HEK293 (cell line): ENCODE measurements around the gene ITPA.

ENCODE experiments used
- MZF1 ChIP-seq: fragments of 450-650 bp; formaldehyde crosslinking; IDR thresholded peaks from 2 replicates; pipeline ENCODE4 v1.5.1; 2017; ENCODE audit warnings: missing biosample characterization, missing genetic modification characterization, borderline replicate concordance
- ZNF184 ChIP-seq: fragments of 450-650 bp; IDR thresholded peaks from 2 replicates; pipeline ENCODE4 v1.5.1; 2018; ENCODE audit warnings: missing biosample characterization, mild to moderate bottlenecking, missing genetic modification characterization
- ZNF311 ChIP-seq: fragments of 450-650 bp; formaldehyde crosslinking; IDR thresholded peaks from 2 replicates; pipeline ENCODE4 v1.5.1; 2017; ENCODE audit warnings: missing biosample characterization, missing genetic modification characterization, borderline replicate concordance
- ZNF423 ChIP-seq: fragments of 450-650 bp; formaldehyde crosslinking; IDR thresholded peaks from 2 replicates; pipeline ENCODE4 v1.5.1; 2016; ENCODE audit warnings: missing biosample characterization, missing genetic modification characterization
- ZNF792 ChIP-seq: fragments of 450-650 bp; formaldehyde crosslinking; IDR thresholded peaks from 2 replicates; pipeline ENCODE4 v1.5.1; 2016; ENCODE audit warnings: missing biosample characterization, missing genetic modification characterization
- ZNF837 ChIP-seq: fragments of 450-650 bp; formaldehyde crosslinking; IDR thresholded peaks from 2 replicates; pipeline ENCODE4 v1.5.1; 2016; ENCODE audit warnings: missing biosample characterization, missing genetic modification characterization
- TF ChIP-seq, protein P1 (sequence below): fragments of 450-650 bp; formaldehyde crosslinking; IDR thresholded peaks from 2 replicates; pipeline ENCODE4 v1.5.1; 2016; ENCODE audit warnings: missing biosample characterization, missing genetic modification characterization
- TF ChIP-seq, protein P2 (sequence below): fragments of 450-650 bp; formaldehyde crosslinking; IDR thresholded peaks from 2 replicates; pipeline ENCODE4 v1.5.1; 2016; ENCODE audit warnings: missing biosample characterization, missing genetic modification characterization
- TF ChIP-seq, protein P3 (sequence below): fragments of 450-650 bp; formaldehyde crosslinking; IDR thresholded peaks from 2 replicates; pipeline ENCODE4 v1.5.1; 2016; ENCODE audit warnings: missing biosample characterization, missing genetic modification characterization, low read depth
- TF ChIP-seq, protein P4 (sequence below): fragments of 450-650 bp; IDR thresholded peaks from 2 replicates; pipeline ENCODE4 v1.5.1; 2018; ENCODE audit warnings: missing biosample characterization, missing genetic modification characterization
- TF ChIP-seq, protein P5 (sequence below): fragments of 450-650 bp; formaldehyde crosslinking; IDR thresholded peaks from 2 replicates; pipeline ENCODE4 v1.5.1; 2016; ENCODE audit warnings: missing biosample characterization, missing genetic modification characterization

DNA sequence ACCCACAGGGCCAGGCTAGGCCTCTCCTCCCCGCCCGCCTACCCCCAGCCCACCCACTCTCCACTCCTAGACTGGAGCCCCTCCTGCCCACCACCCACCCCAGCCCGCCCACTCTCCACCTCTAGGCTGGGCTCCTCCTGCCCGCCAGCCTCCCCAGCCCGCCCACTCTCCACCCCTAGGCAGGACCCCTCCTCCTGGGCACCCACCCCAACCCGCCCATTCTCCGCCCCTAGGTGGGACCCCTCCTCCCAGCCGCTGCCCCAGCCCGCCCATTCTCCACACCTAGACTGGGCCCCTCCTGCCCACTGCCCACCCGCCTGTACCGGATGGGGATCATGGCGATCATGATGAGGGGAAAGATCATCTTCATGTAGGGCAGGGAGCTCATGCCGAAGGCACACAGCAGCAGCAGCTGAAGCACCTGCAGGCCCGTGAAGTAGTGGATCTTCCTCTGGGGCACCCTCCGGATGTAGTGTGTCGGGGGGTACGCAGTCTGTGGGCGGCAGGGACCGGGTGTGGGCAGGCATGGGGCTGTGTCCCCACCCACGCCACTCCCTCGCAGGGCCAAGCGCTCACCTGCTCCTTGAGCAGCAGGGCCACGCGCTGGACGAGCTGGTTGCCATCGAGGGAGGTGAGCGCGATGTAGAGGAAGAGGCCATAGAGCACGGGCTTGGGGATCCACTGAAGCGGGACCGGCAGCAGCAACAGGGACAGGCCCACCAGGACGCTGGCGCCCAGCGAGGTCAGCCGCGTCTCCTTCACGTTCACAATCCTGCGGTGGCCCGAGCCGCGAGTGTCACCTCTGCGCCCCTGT, 18.8 kb downstream of the ITPA start:
- TF ChIP-seq, protein P1, sequence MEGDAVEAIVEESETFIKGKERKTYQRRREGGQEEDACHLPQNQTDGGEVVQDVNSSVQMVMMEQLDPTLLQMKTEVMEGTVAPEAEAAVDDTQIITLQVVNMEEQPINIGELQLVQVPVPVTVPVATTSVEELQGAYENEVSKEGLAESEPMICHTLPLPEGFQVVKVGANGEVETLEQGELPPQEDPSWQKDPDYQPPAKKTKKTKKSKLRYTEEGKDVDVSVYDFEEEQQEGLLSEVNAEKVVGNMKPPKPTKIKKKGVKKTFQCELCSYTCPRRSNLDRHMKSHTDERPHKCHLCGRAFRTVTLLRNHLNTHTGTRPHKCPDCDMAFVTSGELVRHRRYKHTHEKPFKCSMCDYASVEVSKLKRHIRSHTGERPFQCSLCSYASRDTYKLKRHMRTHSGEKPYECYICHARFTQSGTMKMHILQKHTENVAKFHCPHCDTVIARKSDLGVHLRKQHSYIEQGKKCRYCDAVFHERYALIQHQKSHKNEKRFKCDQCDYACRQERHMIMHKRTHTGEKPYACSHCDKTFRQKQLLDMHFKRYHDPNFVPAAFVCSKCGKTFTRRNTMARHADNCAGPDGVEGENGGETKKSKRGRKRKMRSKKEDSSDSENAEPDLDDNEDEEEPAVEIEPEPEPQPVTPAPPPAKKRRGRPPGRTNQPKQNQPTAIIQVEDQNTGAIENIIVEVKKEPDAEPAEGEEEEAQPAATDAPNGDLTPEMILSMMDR (tag by site-specific recombination): no peak
- TF ChIP-seq, protein P2, sequence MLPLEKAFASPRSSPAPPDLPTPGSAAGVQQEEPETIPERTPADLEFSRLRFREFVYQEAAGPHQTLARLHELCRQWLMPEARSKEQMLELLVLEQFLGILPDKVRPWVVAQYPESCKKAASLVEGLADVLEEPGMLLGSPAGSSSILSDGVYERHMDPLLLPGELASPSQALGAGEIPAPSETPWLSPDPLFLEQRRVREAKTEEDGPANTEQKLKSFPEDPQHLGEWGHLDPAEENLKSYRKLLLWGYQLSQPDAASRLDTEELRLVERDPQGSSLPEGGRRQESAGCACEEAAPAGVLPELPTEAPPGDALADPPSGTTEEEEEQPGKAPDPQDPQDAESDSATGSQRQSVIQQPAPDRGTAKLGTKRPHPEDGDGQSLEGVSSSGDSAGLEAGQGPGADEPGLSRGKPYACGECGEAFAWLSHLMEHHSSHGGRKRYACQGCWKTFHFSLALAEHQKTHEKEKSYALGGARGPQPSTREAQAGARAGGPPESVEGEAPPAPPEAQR: no peak
- no peak for TF ChIP-seq ZNF311
- TF ChIP-seq, protein P3, sequence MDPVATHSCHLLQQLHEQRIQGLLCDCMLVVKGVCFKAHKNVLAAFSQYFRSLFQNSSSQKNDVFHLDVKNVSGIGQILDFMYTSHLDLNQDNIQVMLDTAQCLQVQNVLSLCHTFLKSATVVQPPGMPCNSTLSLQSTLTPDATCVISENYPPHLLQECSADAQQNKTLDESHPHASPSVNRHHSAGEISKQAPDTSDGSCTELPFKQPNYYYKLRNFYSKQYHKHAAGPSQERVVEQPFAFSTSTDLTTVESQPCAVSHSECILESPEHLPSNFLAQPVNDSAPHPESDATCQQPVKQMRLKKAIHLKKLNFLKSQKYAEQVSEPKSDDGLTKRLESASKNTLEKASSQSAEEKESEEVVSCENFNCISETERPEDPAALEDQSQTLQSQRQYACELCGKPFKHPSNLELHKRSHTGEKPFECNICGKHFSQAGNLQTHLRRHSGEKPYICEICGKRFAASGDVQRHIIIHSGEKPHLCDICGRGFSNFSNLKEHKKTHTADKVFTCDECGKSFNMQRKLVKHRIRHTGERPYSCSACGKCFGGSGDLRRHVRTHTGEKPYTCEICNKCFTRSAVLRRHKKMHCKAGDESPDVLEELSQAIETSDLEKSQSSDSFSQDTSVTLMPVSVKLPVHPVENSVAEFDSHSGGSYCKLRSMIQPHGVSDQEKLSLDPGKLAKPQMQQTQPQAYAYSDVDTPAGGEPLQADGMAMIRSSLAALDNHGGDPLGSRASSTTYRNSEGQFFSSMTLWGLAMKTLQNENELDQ (tag by site-specific recombination): no peak
- no peak for TF ChIP-seq ZNF423
- TF ChIP-seq ZNF184 (tag by site-specific recombination): no peak
- TF ChIP-seq ZNF837 (tag by site-specific recombination): no peak
- TF ChIP-seq, protein P4, sequence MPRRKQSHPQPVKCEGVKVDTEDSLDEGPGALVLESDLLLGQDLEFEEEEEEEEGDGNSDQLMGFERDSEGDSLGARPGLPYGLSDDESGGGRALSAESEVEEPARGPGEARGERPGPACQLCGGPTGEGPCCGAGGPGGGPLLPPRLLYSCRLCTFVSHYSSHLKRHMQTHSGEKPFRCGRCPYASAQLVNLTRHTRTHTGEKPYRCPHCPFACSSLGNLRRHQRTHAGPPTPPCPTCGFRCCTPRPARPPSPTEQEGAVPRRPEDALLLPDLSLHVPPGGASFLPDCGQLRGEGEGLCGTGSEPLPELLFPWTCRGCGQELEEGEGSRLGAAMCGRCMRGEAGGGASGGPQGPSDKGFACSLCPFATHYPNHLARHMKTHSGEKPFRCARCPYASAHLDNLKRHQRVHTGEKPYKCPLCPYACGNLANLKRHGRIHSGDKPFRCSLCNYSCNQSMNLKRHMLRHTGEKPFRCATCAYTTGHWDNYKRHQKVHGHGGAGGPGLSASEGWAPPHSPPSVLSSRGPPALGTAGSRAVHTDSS: no peak
- no peak for TF ChIP-seq ZNF792
- TF ChIP-seq MZF1 (tag by site-specific recombination): no peak
- TF ChIP-seq, protein P5, sequence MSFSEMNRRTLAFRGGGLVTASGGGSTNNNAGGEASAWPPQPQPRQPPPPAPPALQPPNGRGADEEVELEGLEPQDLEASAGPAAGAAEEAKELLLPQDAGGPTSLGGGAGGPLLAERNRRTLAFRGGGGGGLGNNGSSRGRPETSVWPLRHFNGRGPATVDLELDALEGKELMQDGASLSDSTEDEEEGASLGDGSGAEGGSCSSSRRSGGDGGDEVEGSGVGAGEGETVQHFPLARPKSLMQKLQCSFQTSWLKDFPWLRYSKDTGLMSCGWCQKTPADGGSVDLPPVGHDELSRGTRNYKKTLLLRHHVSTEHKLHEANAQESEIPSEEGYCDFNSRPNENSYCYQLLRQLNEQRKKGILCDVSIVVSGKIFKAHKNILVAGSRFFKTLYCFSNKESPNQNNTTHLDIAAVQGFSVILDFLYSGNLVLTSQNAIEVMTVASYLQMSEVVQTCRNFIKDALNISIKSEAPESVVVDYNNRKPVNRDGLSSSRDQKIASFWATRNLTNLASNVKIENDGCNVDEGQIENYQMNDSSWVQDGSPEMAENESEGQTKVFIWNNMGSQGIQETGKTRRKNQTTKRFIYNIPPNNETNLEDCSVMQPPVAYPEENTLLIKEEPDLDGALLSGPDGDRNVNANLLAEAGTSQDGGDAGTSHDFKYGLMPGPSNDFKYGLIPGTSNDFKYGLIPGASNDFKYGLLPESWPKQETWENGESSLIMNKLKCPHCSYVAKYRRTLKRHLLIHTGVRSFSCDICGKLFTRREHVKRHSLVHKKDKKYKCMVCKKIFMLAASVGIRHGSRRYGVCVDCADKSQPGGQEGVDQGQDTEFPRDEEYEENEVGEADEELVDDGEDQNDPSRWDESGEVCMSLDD: no peak
